HEK293 (cell line): Measurements from ENCODE around the gene STIM1.

Source experiments
- CTCF ChIA-PET: fragments of 350-600 bp; formaldehyde crosslinking; extraction: SDS; loops from one replicate; lab custom pipeline; 2021; ENCODE audit warnings: antibody characterized with exemption; lab: Yijun Ruan, JAX
- POLR2A ChIA-PET: fragments of 300-600 bp; formaldehyde crosslinking; extraction: SDS; loops from one replicate; lab custom pipeline; 2020; ENCODE audit warnings: antibody characterized with exemption, inconsistent platforms; lab: Yijun Ruan, JAX
- H3K27ac ChIP-seq: fragments of 200-500 bp; sonication (Bioruptor generic); 2 replicates; pipeline ENCODE4 v1.5.1; 2014; ENCODE audit warnings: low read depth, low read length, control low read depth, inconsistent platforms; ENCODE audit errors: extremely low read depth
- H3K36me3 ChIP-seq, 2 experiments: fragments of 200-500 bp in 1 of 2; sonication (Bioruptor generic) in 1 of 2; 1 replicate in 1 of 2; 2 replicates in 1 of 2; pipeline ENCODE4 v1.5.1; 2014 to 2017; ENCODE audit warnings: inconsistent platforms in 2 of 2, low read length in 2 of 2; ENCODE audit not compliant: control insufficient read depth in 2 of 2, insufficient read depth in 1 of 2
- H3K4me1 ChIP-seq: fragments of 200-500 bp; sonication (Bioruptor generic); 2 replicates; pipeline ENCODE4 v1.5.1; 2014; ENCODE audit warnings: mild to moderate bottlenecking, low read length, inconsistent platforms; ENCODE audit not compliant: control insufficient read depth, insufficient read depth
- H3K4me3 ChIP-seq: 2 replicates; pipeline ENCODE4 v1.5.1; 2011; ENCODE audit warnings: low read depth, mild to moderate bottlenecking, control low read depth, low read length, moderate library complexity
- H3K9me3 ChIP-seq: fragments of 200-500 bp; sonication (Bioruptor generic); 2 replicates; pipeline ENCODE4 v1.5.1; 2014; ENCODE audit warnings: low read depth, low read length, inconsistent platforms; ENCODE audit not compliant: control insufficient read depth, insufficient read depth
- IKZF3 ChIP-seq: fragments of 450-650 bp; IDR thresholded peaks from 2 replicates; pipeline ENCODE4 v1.5.0; 2018; ENCODE audit warnings: missing biosample characterization, mild to moderate bottlenecking, missing genetic modification characterization, moderate library complexity
- KLF8 ChIP-seq: fragments of 450-650 bp; formaldehyde crosslinking; IDR thresholded peaks from 2 replicates; pipeline ENCODE4 v1.5.1; 2016; ENCODE audit warnings: missing biosample characterization, missing genetic modification characterization
- ZBTB1 ChIP-seq: fragments of 450-650 bp; formaldehyde crosslinking; IDR thresholded peaks from 2 replicates; pipeline ENCODE4 v1.5.1; 2016; ENCODE audit warnings: missing biosample characterization, missing genetic modification characterization
- ZBTB48 ChIP-seq: fragments of 450-650 bp; formaldehyde crosslinking; IDR thresholded peaks from 2 replicates; pipeline ENCODE4 v1.5.1; 2016; ENCODE audit warnings: missing biosample characterization, missing genetic modification characterization
- ZNF175 ChIP-seq: fragments of 450-650 bp; formaldehyde crosslinking; IDR thresholded peaks from 2 replicates; pipeline ENCODE4 v1.5.1; 2016; ENCODE audit warnings: missing biosample characterization, missing genetic modification characterization
- ZNF394 ChIP-seq: fragments of 450-650 bp; formaldehyde crosslinking; IDR thresholded peaks from 2 replicates; pipeline ENCODE4 v1.5.1; 2016; ENCODE audit warnings: missing biosample characterization, missing genetic modification characterization, mild to moderate bottlenecking, moderate library complexity, borderline replicate concordance
- ZNF404 ChIP-seq: fragments of 450-650 bp; formaldehyde crosslinking; IDR thresholded peaks from 2 replicates; pipeline ENCODE4 v1.5.1; 2017; ENCODE audit warnings: missing biosample characterization, missing genetic modification characterization
- ZNF48 ChIP-seq: fragments of 450-650 bp; formaldehyde crosslinking; IDR thresholded peaks from 2 replicates; pipeline ENCODE4 v1.5.1; 2016; ENCODE audit warnings: missing biosample characterization, missing genetic modification characterization
- ZNF521 ChIP-seq: fragments of 450-650 bp; formaldehyde crosslinking; IDR thresholded peaks from 2 replicates; pipeline ENCODE4 v1.5.1; 2017; ENCODE audit warnings: missing biosample characterization, mild to moderate bottlenecking, missing genetic modification characterization
- ZNF544 ChIP-seq: fragments of 450-650 bp; formaldehyde crosslinking; IDR thresholded peaks from 2 replicates; pipeline ENCODE4 v1.5.0; 2017; ENCODE audit warnings: missing biosample characterization, missing genetic modification characterization
- ZNF560 ChIP-seq: fragments of 450-650 bp; formaldehyde crosslinking; IDR thresholded peaks from 2 replicates; pipeline ENCODE4 v1.5.1; 2017; ENCODE audit warnings: missing biosample characterization, missing genetic modification characterization, borderline replicate concordance
- ZNF580 ChIP-seq: fragments of 450-650 bp; formaldehyde crosslinking; IDR thresholded peaks from 2 replicates; pipeline ENCODE4 v1.5.1; 2016; ENCODE audit warnings: missing biosample characterization, missing genetic modification characterization
- ZNF623 ChIP-seq: fragments of 450-650 bp; formaldehyde crosslinking; IDR thresholded peaks from 2 replicates; pipeline ENCODE4 v1.5.1; 2016; ENCODE audit warnings: missing biosample characterization, missing genetic modification characterization
- ZNF658 ChIP-seq: fragments of 450-650 bp; formaldehyde crosslinking; IDR thresholded peaks from 2 replicates; pipeline ENCODE4; 2016; ENCODE audit warnings: missing biosample characterization, missing genetic modification characterization
- ZNF670 ChIP-seq: fragments of 450-650 bp; formaldehyde crosslinking; IDR thresholded peaks from 2 replicates; pipeline ENCODE4 v1.5.1; 2016; ENCODE audit warnings: missing biosample characterization, missing genetic modification characterization, low read depth
- ZNF768 ChIP-seq: fragments of 450-650 bp; formaldehyde crosslinking; IDR thresholded peaks from 2 replicates; pipeline ENCODE4 v1.5.1; 2018; ENCODE audit warnings: missing biosample characterization, mild to moderate bottlenecking, missing genetic modification characterization
- ZNF830 ChIP-seq: fragments of 450-650 bp; IDR thresholded peaks from 2 replicates; pipeline ENCODE4 v1.5.0; 2018; ENCODE audit warnings: missing biosample characterization, missing genetic modification characterization, low read depth, mild to moderate bottlenecking, moderate library complexity
- ZSCAN23 ChIP-seq: fragments of 450-650 bp; formaldehyde crosslinking; IDR thresholded peaks from 2 replicates; pipeline ENCODE4 v1.5.1; 2016; ENCODE audit warnings: missing biosample characterization, missing genetic modification characterization
- TF ChIP-seq, protein P1 (sequence below): fragments of 450-650 bp; formaldehyde crosslinking; IDR thresholded peaks from 2 replicates; pipeline ENCODE4 v1.5.0; 2017; ENCODE audit warnings: missing biosample characterization, missing genetic modification characterization, borderline replicate concordance
- TF ChIP-seq, protein P2 (sequence below): fragments of 450-650 bp; formaldehyde crosslinking; IDR thresholded peaks from 2 replicates; pipeline ENCODE4 v1.5.1; 2016; ENCODE audit warnings: missing biosample characterization, missing genetic modification characterization
- TF ChIP-seq, protein P3 (sequence below): fragments of 450-650 bp; formaldehyde crosslinking; IDR thresholded peaks from 2 replicates; pipeline ENCODE4 v1.5.1; 2016; ENCODE audit warnings: missing biosample characterization, missing genetic modification characterization

Gene STIM1

GRCh38 chr11:3946455-3947017 is 91.1 kb downstream of the STIM1 start (continued):
- TF ChIP-seq, protein P1, sequence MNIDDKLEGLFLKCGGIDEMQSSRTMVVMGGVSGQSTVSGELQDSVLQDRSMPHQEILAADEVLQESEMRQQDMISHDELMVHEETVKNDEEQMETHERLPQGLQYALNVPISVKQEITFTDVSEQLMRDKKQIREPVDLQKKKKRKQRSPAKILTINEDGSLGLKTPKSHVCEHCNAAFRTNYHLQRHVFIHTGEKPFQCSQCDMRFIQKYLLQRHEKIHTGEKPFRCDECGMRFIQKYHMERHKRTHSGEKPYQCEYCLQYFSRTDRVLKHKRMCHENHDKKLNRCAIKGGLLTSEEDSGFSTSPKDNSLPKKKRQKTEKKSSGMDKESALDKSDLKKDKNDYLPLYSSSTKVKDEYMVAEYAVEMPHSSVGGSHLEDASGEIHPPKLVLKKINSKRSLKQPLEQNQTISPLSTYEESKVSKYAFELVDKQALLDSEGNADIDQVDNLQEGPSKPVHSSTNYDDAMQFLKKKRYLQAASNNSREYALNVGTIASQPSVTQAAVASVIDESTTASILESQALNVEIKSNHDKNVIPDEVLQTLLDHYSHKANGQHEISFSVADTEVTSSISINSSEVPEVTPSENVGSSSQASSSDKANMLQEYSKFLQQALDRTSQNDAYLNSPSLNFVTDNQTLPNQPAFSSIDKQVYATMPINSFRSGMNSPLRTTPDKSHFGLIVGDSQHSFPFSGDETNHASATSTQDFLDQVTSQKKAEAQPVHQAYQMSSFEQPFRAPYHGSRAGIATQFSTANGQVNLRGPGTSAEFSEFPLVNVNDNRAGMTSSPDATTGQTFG (tag by site-specific recombination): no peak
- TF ChIP-seq ZSCAN23: no peak
- TF ChIP-seq ZNF175 (tag by site-specific recombination): no peak
- no peak for TF ChIP-seq ZNF830 (tag by site-specific recombination)
- TF ChIP-seq ZNF658: no peak
- TF ChIP-seq, protein P2, sequence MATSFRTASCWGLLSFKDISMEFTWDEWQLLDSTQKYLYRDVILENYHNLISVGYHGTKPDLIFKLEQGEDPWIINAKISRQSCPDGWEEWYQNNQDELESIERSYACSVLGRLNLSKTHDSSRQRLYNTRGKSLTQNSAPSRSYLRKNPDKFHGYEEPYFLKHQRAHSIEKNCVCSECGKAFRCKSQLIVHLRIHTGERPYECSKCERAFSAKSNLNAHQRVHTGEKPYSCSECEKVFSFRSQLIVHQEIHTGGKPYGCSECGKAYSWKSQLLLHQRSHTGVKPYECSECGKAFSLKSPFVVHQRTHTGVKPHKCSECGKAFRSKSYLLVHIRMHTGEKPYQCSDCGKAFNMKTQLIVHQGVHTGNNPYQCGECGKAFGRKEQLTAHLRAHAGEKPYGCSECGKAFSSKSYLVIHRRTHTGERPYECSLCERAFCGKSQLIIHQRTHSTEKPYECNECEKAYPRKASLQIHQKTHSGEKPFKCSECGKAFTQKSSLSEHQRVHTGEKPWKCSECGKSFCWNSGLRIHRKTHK: no peak
- no peak for TF ChIP-seq ZNF404 (tag by site-specific recombination)

DNA sequence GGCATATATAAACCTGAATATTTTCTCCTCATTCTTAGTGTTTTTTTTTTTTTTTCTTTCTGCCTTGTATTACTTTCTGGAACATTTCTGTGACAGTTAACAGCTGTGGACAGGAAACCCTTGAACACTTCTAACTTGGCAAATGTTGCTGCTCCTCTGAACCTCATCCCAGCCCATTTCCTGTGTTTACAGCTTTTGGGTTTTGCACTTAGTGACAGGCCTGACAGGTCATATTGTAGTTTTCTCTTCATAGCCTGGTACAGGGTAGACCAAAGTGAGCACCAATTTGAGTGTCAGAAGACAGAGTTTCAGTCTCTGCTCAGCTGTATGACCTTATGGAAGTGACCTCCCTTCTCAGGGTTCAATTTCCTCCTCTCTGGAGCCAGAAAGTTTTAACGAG is 91.6 kb downstream of the STIM1 start:
- CTCF ChIA-PET: interaction anchor here (1.8 kb wide), 1 partner anchor 92 kb away, joined by 7 read pairs; no protein-coding TSS in a partner anchor
- no peak overlapping the region for H3K4me3 ChIP-seq

More for the DNA sequence above, 91.6 kb downstream of the STIM1 start:
- no peaks in the 10 kb centered on the region for H3K36me3 ChIP-seq
- POLR2A ChIA-PET: no interaction called here
- TF ChIP-seq ZNF394 (no peak), ZNF580 (tag by site-specific recombination) (no peak), ZNF623 (tag by site-specific recombination) (no peak), ZNF544 (no peak), ZNF670 (tag by site-specific recombination) (no peak), ZBTB48 (tag by site-specific recombination) (no peak), IKZF3 (no peak), ZBTB1 (tag by site-specific recombination) (no peak), KLF8 (no peak), ZNF48 (tag by site-specific recombination) (no peak), ZNF404 (tag by site-specific recombination) (no peak), ZNF560 (tag by site-specific recombination) (no peak), ZNF521 (tag by site-specific recombination) (no peak), ZNF768 (tag by site-specific recombination) (no peak)
- TF ChIP-seq, protein P1 (tag by site-specific recombination): no peak
- TF ChIP-seq, protein P3, sequence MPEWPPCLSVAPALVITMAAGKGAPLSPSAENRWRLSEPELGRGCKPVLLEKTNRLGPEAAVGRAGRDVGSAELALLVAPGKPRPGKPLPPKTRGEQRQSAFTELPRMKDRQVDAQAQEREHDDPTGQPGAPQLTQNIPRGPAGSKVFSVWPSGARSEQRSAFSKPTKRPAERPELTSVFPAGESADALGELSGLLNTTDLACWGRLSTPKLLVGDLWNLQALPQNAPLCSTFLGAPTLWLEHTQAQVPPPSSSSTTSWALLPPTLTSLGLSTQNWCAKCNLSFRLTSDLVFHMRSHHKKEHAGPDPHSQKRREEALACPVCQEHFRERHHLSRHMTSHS: no peak
- no peak overlapping the region for H3K27ac ChIP-seq
- H3K9me3 ChIP-seq: no peaks in the 10 kb centered on the region
- peaks cover 5% of the 10 kb centered on the region for H3K4me1 ChIP-seq
